DLD1 (cell line): ENCODE results near the gene TXNDC12.
"Not testable (repeated sequence)": the region's sequence is repeated elsewhere in the genome, so short reads cannot be mapped to it uniquely, and the experiment has no call there.

Source experiments
- in situ Hi-C: cut with HindIII; loops from 2 replicates; pipeline ENCODE4 v1.10.0; 2017; ENCODE audit warnings: low sequenced_read_pairs

The TXNDC12 gene

GRCh38 chr1:52049337-52049736 lies 5.7 kb downstream of the TXNDC12 start:
- in situ Hi-C loops = not testable (repeated sequence)

DNA sequence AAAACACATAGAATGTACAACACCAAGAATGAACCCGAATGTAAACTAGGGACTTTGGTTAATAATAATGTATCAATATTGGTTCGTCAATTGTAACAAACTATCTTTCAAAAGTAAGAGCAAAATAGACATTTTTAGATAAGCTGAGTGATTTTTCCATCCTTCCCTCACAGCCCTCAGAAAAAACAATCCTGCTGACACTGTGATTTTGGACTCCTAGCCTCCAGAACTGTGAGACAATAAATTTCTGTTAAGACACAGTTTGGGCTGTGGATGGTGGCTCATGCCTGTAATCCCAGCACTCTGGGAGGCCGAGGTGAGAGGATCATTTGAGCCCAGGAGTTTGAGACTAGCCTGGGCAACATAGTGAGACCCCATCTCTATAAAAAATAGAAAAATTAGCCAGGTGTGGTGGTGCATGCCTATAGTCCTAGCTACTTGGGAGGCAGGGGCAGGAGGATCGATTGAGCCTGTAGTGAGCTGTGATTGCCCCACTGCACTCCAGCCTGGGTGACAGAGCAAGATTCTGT lies 9.3 kb downstream of the TXNDC12 start:
- in situ Hi-C loops = not testable (repeated sequence)

DNA sequence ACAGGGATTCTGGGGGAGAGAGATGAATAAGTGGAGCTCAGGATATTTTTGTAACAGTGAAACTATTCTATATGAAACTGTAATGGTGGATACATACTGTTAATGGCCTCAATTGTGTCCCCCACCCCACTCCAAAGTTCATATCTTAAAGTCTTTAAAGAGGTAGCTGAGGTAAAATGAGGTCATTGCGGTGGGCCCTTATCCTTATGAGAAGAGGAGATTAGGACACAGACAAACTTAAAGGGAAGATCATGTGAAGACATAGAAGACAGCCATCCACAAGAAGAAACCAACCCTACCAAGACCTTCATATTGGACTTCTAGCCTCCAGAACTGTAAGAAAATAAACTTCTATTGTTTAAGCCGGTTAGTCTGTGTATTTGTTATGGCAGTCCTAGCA lies 9.8 kb downstream of the TXNDC12 start:
- in situ Hi-C loops = no loop called here

GRCh38 chr1:52041551-52042185 lies 13.3 kb downstream of the TXNDC12 start:
- in situ Hi-C loops = no loop called here

DNA sequence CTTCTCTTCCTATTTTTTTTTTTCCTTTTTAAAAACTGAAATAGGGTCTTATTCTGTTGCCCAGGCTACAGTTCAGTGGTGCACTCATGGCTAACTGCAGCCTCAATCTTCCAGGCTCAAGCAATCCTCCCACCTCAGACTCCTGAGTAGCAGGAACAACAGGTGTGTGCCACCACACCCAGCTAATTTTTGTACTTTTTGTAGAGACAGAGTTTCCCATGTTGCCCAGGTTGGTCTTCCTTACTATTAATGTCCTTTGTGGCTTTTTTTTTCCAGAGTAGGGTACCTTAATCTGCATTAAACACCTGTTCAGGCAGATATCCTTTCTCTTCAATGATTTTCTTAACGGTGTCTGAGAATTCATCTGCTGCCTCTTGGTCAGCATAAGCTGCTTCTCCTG lies 17.1 kb downstream of the TXNDC12 start:
- in situ Hi-C loops = no loop called here

DNA sequence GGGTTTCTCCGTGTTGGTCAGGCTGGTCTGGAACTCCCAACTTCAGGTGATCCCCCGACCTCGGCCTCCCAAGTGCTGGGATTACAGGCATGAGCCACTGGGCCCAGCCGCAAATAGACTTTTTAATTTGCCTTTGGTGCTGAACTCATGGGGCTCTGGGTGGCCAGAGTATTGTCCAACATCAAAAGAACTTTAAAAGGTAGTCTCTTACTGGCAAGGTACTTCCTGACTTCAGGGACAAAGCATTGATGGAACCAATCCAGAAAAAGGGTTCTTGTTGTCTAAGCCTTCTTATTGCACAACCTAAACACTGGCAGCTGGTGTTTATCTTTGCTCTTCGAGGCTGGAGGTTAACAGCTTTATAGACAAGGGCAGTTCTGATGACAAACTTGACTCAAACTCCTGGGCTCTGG lies 17.6 kb downstream of the TXNDC12 start:
- in situ Hi-C loops = no loop called here

- in situ Hi-C loops = no loop called here
Measured at GRCh38 chr1:52034050-52034384, 21.0 kb downstream of the TXNDC12 start.

- in situ Hi-C loops = no loop called here
Measured at GRCh38 chr1:52033190-52034049, 21.6 kb downstream of the TXNDC12 start, which contains the start of gene KTI12. Gene KTI12 (minus strand): TSS chr1:52033810. CDS start chr1:52033761, 49 bp downstream.

GRCh38 chr1:52032785-52033131 lies 22.2 kb downstream of the TXNDC12 start:
- in situ Hi-C loops = no loop called here

DNA sequence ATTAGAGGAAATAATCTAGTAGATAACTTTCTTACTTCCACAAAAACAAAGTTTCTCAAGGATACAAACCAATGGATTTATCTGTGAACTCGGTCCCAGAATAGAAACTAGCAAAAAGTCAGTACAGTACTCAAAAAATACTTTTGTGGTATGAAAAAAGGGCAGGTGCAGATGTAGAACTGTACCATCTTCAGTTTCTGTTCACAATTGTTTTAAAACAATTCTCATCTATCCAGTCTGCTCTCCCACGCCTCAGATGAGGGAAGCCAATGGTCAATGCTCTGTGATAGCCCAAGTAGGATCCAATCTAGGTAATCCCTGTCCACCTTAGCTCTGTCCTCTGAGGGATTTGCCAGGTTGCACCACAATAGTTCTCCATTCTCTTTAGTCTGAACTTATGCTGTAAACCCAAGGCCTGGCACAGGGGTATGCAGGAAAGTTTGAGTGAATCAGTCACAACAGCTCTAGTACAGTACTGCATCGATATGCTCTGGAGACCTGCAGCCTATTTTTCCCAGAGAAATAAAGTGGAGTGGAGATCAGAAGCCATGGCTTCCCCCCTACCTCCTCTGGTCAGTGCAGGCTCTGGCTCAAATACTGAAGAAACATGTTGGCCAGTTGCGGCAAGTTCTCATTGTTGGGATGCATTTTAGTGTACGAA lies 22.7 kb downstream of the TXNDC12 start:
- in situ Hi-C loops = no loop called here

- in situ Hi-C loops = not testable (repeated sequence)
Measured at GRCh38 chr1:52028839-52029238, 26.2 kb downstream of the TXNDC12 start.

- in situ Hi-C loops = no loop called here
Measured at GRCh38 chr1:52028328-52028727, 26.7 kb downstream of the TXNDC12 start.

DNA sequence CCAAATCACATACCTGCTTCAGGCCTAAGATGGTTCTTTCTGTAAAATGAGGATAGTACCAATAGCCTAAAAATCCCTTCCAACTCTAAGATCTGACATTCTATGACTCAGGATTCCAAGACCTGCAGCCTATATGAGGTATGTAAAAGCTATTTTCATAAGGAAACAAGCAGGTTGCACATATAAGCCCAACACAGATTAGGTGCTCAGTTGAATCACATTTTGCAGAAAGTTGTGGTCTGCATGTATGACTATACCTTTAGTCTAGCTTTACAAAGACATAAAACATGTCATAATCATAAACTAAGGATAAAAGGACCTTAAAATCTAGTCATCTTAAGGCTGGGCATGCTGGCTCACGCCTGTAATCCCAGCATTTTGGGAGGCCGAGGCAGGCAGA lies 28.7 kb downstream of the TXNDC12 start:
- in situ Hi-C loops = no loop called here

DNA sequence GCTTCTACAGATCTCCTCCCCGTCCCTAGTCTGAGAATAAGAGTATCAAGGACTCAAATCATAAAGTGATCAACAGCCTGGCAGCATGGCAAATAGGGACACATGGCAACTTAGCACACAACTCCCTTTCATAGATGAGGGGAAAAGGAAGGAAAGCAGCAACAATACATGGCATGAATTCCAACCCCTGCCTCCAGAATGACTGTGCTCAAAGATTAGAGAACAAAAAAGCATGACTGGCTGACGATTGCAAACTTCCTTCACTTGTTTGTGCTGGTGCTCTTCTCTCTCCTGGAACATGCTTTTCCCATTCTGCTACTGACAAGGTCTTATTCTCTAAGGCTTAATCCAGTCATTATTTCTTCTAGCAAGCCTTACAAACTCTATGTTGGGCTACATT lies 32.9 kb downstream of the TXNDC12 start:
- in situ Hi-C loops = no loop called here

GRCh38 chr1:52008071-52008809 lies 46.8 kb downstream of the TXNDC12 start:
- in situ Hi-C loops = no loop called here

DNA sequence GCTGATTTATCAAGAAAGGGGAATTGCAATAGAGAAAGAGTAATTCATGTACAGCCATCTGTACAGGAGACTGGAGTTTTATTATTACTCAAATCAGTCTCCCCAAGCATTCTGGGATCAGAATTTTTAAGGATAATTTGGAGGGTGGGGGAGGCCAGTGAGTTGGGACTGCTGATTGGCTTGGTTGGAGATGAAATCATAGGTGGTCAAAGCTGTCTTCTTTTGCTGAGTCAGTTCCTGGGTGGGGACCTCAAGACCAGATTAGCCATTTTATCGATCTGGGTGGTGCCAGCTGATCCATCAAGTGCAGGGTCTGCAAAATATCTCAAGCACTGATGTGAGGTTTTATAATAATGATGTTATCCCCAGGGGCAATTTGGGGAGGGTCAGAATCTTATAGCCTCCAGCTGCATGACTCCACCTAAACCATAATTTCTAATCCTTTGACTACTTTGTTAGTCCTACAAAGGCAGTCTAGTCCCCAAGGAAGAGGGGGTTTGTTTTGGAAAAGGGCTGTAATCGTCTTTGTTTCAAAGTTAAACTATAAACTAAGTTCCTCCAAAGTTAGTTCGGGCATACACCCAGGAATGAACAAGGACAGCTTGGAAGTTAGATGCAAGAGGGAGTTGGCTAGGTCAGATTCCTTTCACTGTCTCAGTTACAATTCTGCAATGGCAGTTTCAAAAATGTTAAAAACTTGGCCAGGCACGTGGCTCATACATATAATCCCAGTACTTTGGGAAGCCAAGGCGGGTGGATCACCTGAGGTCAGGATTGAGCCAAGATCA lies 47.6 kb downstream of the TXNDC12 start:
- in situ Hi-C loops = no loop called here

DNA sequence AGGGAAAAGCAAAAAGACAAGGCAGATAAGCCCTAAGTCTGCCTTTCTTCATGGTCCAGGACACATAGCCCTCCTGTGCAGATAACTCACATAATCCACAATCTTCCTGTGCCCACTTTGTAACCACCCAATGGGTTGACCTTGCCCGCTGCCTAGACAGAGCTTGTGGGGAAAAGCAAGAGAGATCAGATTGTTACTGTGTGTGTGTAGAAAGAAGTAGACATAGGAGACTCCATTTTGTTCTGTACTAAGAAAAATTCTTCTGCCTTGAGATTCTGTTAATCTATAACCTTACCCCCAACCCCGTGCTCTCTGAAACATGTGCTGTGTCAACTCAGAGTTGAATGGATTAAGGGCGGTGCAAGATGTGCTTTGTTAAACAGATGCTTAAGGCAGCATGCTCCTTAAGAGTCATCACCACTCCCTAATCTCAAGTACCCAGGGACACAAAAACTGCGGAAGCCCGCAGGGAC lies 48.9 kb downstream of the TXNDC12 start:
- in situ Hi-C loops = not testable (repeated sequence)

DNA sequence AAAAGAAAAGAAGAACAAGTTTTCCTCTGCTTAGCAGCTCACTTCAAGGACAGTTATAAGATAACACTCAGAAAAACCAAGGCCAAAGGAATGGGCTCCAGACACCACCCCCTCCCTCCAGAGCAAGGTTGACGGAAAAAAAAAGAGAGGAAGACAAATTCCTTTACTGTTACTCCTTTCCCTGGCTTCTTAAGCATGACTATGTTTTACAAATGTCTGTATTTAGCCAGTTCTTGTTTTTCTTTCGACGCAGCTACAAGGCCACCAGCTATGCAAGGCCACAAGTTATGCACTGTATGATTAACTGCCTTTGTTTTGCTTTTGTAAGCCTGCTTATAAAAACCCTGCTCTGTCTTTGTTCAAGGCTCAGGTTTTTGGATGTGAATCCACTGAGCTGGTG lies 49.4 kb downstream of the TXNDC12 start:
- in situ Hi-C loops = not testable (repeated sequence)

DNA sequence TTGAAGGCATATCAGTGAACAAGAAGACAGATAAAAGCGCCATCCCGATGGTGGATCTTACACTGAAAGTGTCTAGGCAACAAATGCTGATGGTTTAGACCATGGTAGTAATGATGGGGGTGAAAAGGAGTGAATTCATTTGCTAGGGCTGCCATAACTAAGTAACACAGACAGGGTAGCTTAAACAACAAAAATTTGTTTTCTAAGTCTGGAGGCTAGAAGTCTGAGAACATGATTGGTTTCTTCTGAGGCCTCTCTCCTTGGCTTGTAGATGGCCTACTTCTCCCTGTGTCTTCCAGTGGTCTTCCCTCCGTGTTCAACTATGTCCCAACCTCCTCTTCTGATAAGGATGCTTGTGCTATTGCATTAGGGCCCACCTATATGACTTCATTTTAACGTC lies 51.1 kb downstream of the TXNDC12 start:
- in situ Hi-C loops = no loop called here
